ENCODE results near the gene GPR25. TPM values are rescaled to one million over a fixed set of nuclear protein-coding genes. Genes with fewer than 3 reads are reported as not detected.

Gene GPR25
- total and polyA plus RNA-seq, 2 of the 4 experiments (the other 2 are of a cell fraction): not detected

- CTCF ChIA-PET: no interaction called here
- no TSS peak for BruUV-seq (replicated peaks)
- intact Hi-C loops (cut with micrococcal nuclease): no loop called here
- H3K4me3 ChIP-seq (ENCODE audit: insufficient read depth, low read depth, low read length): no peak overlapping the region
- no peak overlapping the region for H2BK20ac ChIP-seq (ENCODE audit: low read depth, low read length)
- peaks cover 46% of the 10 kb centered on the region for H3K27me3 ChIP-seq (ENCODE audit: control insufficient read depth, insufficient read depth, low read length)
- H3K4ac ChIP-seq (ENCODE audit: low read depth, low read length): no peak overlapping the region
- TF ChIP-seq BHLHE40 (IDR thresholded peaks at IDR 0.05; ENCODE audit: low read depth, low read length) (no peak), MAZ (IDR thresholded peaks at IDR 0.05; ENCODE audit: borderline replicate concordance, low read depth, low read length) (no peak), USF2 (IDR thresholded peaks at IDR 0.05; ENCODE audit: low read depth, low read length) (no peak), FOS (IDR thresholded peaks at IDR 0.05; ENCODE audit: low read depth, low read length) (no peak), CTCF (conservative IDR thresholded peaks at IDR 0.05; ENCODE audit: low read depth, low read length) (no peak), MAFK (IDR thresholded peaks at IDR 0.05; ENCODE audit: low read depth, low read length) (no peak), RFX5 (IDR thresholded peaks at IDR 0.05; ENCODE audit: low read depth, low read length) (no peak), CHD1 (IDR thresholded peaks at IDR 0.05; ENCODE audit: low read depth, low read length) (no peak), NFE2L2 (IDR thresholded peaks at IDR 0.05; ENCODE audit: low read depth, low read length) (no peak), RCOR1 (IDR thresholded peaks at IDR 0.05; ENCODE audit: insufficient replicate concordance, low read length) (no peak), POLR2A (IDR thresholded peaks at IDR 0.05; ENCODE audit: low read depth, low read length) (no peak), RAD21 (IDR thresholded peaks at IDR 0.05; ENCODE audit: low read length) (no peak), CEBPB (IDR thresholded peaks at IDR 0.05; ENCODE audit: low read depth, low read length) (no peak), SMC3 (IDR thresholded peaks at IDR 0.05; ENCODE audit: low read depth, low read length) (no peak), MXI1 (IDR thresholded peaks at IDR 0.05; ENCODE audit: borderline replicate concordance, low read depth, low read length) (no peak)
- TF ChIP-seq, protein P1, sequence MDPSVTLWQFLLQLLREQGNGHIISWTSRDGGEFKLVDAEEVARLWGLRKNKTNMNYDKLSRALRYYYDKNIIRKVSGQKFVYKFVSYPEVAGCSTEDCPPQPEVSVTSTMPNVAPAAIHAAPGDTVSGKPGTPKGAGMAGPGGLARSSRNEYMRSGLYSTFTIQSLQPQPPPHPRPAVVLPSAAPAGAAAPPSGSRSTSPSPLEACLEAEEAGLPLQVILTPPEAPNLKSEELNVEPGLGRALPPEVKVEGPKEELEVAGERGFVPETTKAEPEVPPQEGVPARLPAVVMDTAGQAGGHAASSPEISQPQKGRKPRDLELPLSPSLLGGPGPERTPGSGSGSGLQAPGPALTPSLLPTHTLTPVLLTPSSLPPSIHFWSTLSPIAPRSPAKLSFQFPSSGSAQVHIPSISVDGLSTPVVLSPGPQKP (IDR thresholded peaks at IDR 0.05; ENCODE audit: borderline replicate concordance, low read depth, low read length): no peak
- H2AK5ac ChIP-seq (ENCODE audit: low read depth, low read length): no peak overlapping the region
- H2AFZ ChIP-seq (replicated peaks; ENCODE audit: low read length, poor library complexity): no peak overlapping the region
- no peak overlapping the region for H3K27ac ChIP-seq (ENCODE audit: insufficient read depth, low read length)
- no peaks in the 10 kb centered on the region for H3K79me1 ChIP-seq (ENCODE audit: low read depth in 1 of 2, low read length in 2 of 2)
- H2BK120ac ChIP-seq (ENCODE audit: low read depth, low read length): no peak overlapping the region
- POLR2A ChIA-PET (ENCODE audit: unreplicated experiment): no interaction called here
- no peaks in the 10 kb centered on the region for H4K20me1 ChIP-seq (ENCODE audit: insufficient read depth, low read length)
- H3K23ac ChIP-seq (ENCODE audit: low read depth, low read length): no peak overlapping the region
- no peak overlapping the region for H4K91ac ChIP-seq (ENCODE audit: insufficient read depth, low read depth, low read length)
- dilution Hi-C loops (cut with HindIII; ENCODE audit: low sequenced_read_pairs, unreplicated experiment): no loop called here
- H3K14ac ChIP-seq (replicated peaks; ENCODE audit: low read depth, low read length): no peak overlapping the region
- no peak overlapping the region for H3K18ac ChIP-seq (ENCODE audit: low read depth, low read length)
- H4K8ac ChIP-seq (ENCODE audit: low read depth in 2 of 2, low read length in 2 of 2): no peak overlapping the region
- ATAC-seq (ENCODE audit: low read depth) (no peak), DNase-seq (no peak)
- no peak overlapping the region for H4K5ac ChIP-seq (ENCODE audit: low read depth, low read length)
- no peak overlapping the region for H2AK9ac ChIP-seq (replicated peaks; ENCODE audit: low read depth, low read length, poor library complexity)
- H3K9me3 ChIP-seq (ENCODE audit: control insufficient read depth, insufficient read depth, low read length): no peaks in the 10 kb centered on the region
- no peak overlapping the region for H3K9ac ChIP-seq (ENCODE audit: low read depth, low read length)
- no peak overlapping the region for H2BK15ac ChIP-seq (ENCODE audit: low read depth, low read length)
- no peak overlapping the region for H2BK5ac ChIP-seq (ENCODE audit: low read depth, low read length, poor library complexity, severe bottlenecking)
- in situ Hi-C loops (cut with MboI; ENCODE audit: low sequenced_read_pairs): no loop called here
- peaks cover 10% of the 10 kb centered on the region for H3K4me1 ChIP-seq (ENCODE audit: control insufficient read depth, insufficient read depth, low read length)
- no peak overlapping the region for H3K4me2 ChIP-seq (ENCODE audit: low read depth, low read length)
- no peak overlapping the region for H3K56ac ChIP-seq (ENCODE audit: extremely low read depth, insufficient read depth, low read length)
- no peaks in the 10 kb centered on the region; the same call in 1 of the 2 replicates for H3K36me3 ChIP-seq (ENCODE audit: control insufficient read depth, insufficient read depth, low read length)
- WGBS, 2 experiments (ENCODE audit: extremely low coverage in 2 of 2, insufficient read length in 1 of 2): no CpG with 5 or more reads among the region's 5 CpGs
- no peaks in the 10 kb centered on the region for H3K9me1 ChIP-seq (ENCODE audit: insufficient read depth, low read length)
Observed at GRCh38 chr1:200869376-200869752, 3.4 kb upstream of the GPR25 start.

All from IMR-90 (cell line).